Uterus (tissue), 4 donors: ENCODE results near the gene RAET1L. TPM values are rescaled to one million over a fixed set of nuclear protein-coding genes. Genes with fewer than 3 reads are reported as not detected.

Source experiments
- DNase-seq, 2 donors: peaks; one replicate each; pipeline ENCODE4 v3.0.0-alpha.2; 2019 to 2020
- H3K27ac ChIP-seq, 2 donors: fragments of 200-600 bp; sonication (generic); 1 replicate in 1 of 2; 2 replicates in 1 of 2; pipeline ENCODE4 v1.5.1; 2016 to 2018
- H3K27me3 ChIP-seq, 2 donors: fragments of 200-600 bp; sonication (generic); one replicate each; pipeline ENCODE4 v1.5.1; 2018 to 2019; ENCODE audit warnings: control low read depth in 1 of 2
- H3K36me3 ChIP-seq, 2 donors: fragments of 200-600 bp; sonication (generic); one replicate each; pipeline ENCODE4 v1.5.1; 2019; ENCODE audit warnings: control low read depth in 1 of 2
- H3K4me1 ChIP-seq, 2 donors: fragments of 200-600 bp; sonication (generic); one replicate each; pipeline ENCODE4 v1.5.1; 2018 to 2019; ENCODE audit warnings: control low read depth in 1 of 2
- H3K4me3 ChIP-seq, 2 donors: fragments of 200-600 bp; sonication (generic); 1 replicate in 1 of 2; 2 replicates in 1 of 2; pipeline ENCODE4 v1.5.1; 2018 to 2019; ENCODE audit warnings: mild to moderate bottlenecking in 1 of 2
- H3K9me3 ChIP-seq, 2 donors: fragments of 200-600 bp; sonication (generic); one replicate each; pipeline ENCODE4 v1.5.1; 2019; ENCODE audit warnings: control low read depth in 1 of 2
- POLR2A ChIP-seq, 2 donors: fragments of 450-650 bp; IDR thresholded peaks; one replicate each; pipeline ENCODE4 v1.6.1; 2016; ENCODE audit warnings: antibody characterized with exemption in 2 of 2, mild to moderate bottlenecking in 1 of 2, moderate library complexity in 1 of 2
- intact Hi-C: fragments of 100-400 bp; cut with DNase I; formaldehyde crosslinking; loops from one replicate; pipeline ENCODE4 v1.15.1; 2023; ENCODE audit warnings: low total_unique reads
- total RNA-seq, 4 donors: library from RNA; depleted of rRNA in 3 of 4; stranded (reverse); fragments of >200 nt in 3 of 4; gene quantifications; one replicate each; pipeline versions ENCODE4 v1.1.0 to v1.2.4, GENCODE V29; 2014 to 2023
- TF ChIP-seq, protein P1 (sequence below), 4 experiments: fragments of 200-600 bp in 2 of 4; fragments of 450-650 bp in 2 of 4; sonication (generic) in 2 of 4; IDR thresholded peaks; one replicate each; pipeline ENCODE4 v1.5.1; 2016 to 2019; ENCODE audit warnings: antibody characterized with exemption in 4 of 4, mild to moderate bottlenecking in 2 of 4, moderate library complexity in 1 of 4
- donor health status: DM: yes; HTN: yes; CAD: no.

The RAET1L gene
- total RNA-seq, 4 donors from 2014 or later, result not detected

DNA sequence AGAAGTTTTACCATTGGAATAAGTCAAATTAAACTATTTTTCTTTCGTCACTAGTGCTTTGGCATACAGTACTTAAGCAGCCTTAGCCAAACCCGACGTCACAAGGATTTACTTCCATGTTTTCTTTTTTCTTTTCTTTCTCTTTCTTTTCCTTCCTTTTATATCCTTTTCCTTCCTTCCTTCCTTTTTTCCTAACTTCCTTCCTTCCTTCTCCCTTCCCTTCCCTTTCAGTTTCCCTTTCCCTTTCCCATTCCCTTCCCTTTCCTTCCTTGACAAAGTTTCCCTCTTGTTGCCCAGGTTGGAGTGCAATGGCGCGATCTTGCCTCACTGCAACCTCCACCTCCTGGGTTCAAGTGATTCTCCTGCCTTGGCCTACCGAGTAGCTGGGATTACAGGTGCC is 33.7 kb upstream of the RAET1L start:
- no peaks in the 10 kb centered on the region for H3K9me3 ChIP-seq
- no peak overlapping the region for H3K27ac ChIP-seq
- DNase-seq, result no peak
- no peaks in the 10 kb centered on the region for H3K36me3 ChIP-seq
- H3K27me3 ChIP-seq, result no peaks in the 10 kb centered on the region
- H3K4me3 ChIP-seq, result no peak overlapping the region
- no peak for TF ChIP-seq POLR2A (IDR thresholded peaks at IDR 0.05)
- TF ChIP-seq, protein P1, sequence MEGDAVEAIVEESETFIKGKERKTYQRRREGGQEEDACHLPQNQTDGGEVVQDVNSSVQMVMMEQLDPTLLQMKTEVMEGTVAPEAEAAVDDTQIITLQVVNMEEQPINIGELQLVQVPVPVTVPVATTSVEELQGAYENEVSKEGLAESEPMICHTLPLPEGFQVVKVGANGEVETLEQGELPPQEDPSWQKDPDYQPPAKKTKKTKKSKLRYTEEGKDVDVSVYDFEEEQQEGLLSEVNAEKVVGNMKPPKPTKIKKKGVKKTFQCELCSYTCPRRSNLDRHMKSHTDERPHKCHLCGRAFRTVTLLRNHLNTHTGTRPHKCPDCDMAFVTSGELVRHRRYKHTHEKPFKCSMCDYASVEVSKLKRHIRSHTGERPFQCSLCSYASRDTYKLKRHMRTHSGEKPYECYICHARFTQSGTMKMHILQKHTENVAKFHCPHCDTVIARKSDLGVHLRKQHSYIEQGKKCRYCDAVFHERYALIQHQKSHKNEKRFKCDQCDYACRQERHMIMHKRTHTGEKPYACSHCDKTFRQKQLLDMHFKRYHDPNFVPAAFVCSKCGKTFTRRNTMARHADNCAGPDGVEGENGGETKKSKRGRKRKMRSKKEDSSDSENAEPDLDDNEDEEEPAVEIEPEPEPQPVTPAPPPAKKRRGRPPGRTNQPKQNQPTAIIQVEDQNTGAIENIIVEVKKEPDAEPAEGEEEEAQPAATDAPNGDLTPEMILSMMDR (IDR thresholded peaks at IDR 0.05), result no peak
- intact Hi-C loops, result no loop called here
- H3K4me1 ChIP-seq, result no peaks in the 10 kb centered on the region

DNA sequence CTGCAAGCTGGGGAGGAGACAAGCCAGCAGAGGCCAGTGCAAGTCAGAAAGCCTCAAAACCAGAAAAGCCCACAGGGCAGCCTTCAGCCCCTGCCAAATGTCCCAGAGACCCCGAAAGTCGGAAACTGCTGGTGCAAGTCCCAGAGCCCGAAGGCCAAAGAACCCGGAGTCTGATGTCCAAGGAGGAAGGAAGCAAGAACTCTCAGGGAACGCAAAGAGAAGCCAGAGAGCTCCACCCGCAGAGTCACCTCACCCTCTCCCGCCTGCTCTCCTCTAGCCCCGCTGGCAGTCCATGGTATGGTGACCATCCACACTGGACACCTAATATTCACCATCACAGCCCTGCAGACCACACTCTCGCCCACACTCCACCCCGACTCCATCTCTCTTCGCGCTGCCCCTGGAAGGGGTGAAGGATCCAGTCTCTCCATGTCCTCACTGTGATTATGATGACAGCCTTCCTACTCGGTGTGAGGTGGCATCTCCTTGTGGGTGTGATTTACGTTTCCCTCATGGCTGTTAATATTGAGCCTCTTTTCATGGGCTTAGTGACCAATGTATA is 33.0 kb upstream of the RAET1L start:
- H3K9me3 ChIP-seq, result no peaks in the 10 kb centered on the region
- H3K27ac ChIP-seq, result no peak overlapping the region
- no peak overlapping the region for H3K4me3 ChIP-seq
- TF ChIP-seq, protein P1 (IDR thresholded peaks at IDR 0.05), result no peak
- no peak for TF ChIP-seq POLR2A (IDR thresholded peaks at IDR 0.05)
- no peaks in the 10 kb centered on the region for H3K4me1 ChIP-seq
- no peak for DNase-seq
- no peaks in the 10 kb centered on the region for H3K36me3 ChIP-seq
- intact Hi-C loops, result no loop called here
- H3K27me3 ChIP-seq, result no peaks in the 10 kb centered on the region

DNA sequence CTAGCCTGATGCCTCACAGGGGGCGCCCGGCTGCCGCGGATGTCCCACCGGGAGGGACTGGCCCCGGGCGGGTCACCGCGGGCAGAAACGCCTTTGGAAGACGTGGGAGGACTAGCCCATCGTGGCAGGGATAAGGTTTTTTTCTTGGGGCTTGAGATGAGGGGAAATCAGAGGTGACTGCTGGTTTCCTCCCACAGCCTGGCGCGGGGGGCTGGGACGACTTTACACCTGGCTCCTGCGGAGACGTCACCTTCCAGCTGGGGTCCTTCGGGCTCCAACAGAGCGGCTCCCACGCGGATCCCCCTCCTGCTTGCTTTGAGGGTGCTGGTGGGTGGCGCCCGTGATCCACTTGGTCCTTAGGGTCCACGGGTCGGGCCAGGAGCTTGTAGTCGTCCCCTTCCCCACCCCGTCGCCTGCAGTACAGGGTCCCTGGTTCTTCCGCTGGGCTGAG is 32.2 kb upstream of the RAET1L start:
- intact Hi-C loops, result no loop called here

DNA sequence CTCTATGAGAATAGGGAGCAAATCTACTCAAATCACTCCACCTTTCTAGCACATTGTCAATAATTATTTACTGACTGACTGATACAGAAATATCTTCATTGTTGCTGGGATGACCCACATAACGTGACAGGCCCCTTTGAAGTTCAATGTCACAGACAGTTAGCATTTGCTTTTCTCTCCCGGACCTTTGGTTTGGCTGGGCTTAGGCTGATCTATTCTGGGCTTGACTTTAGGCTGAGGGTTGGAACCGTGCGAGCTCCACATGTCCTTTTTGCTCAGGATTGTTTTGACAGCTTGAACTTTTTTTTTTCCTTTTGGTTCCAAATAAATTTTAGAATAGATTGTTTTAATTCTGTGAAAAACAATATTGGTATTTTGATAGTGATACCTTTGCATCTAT is 31.6 kb upstream of the RAET1L start:
- no peak for TF ChIP-seq POLR2A (IDR thresholded peaks at IDR 0.05)
- TF ChIP-seq, protein P1 (IDR thresholded peaks at IDR 0.05), result no peak
- no peaks in the 10 kb centered on the region for H3K36me3 ChIP-seq
- no peaks in the 10 kb centered on the region for H3K4me1 ChIP-seq
- peaks cover 0 to 6% of the 10 kb centered on the region in 2 donors for H3K27me3 ChIP-seq
- H3K9me3 ChIP-seq, result no peaks in the 10 kb centered on the region
- DNase-seq, result no peak
- no peak overlapping the region for H3K4me3 ChIP-seq
- H3K27ac ChIP-seq, result no peak overlapping the region
- intact Hi-C loops, result no loop called here

More for the DNA sequence above, 32.2 kb upstream of the RAET1L start:
- Histone ChIP-seq H3K27ac (no peak overlapping the region), H3K9me3 (no peaks in the 10 kb centered on the region), H3K4me3 (no peak overlapping the region), H3K36me3 (no peaks in the 10 kb centered on the region), H3K4me1 (no peaks in the 10 kb centered on the region), H3K27me3 (peaks cover 0 to 2% of the 10 kb centered on the region in 2 donors)
- no peak for TF ChIP-seq POLR2A (IDR thresholded peaks at IDR 0.05)
- TF ChIP-seq, protein P1 (IDR thresholded peaks at IDR 0.05), result no peak
- no peak for DNase-seq

DNA sequence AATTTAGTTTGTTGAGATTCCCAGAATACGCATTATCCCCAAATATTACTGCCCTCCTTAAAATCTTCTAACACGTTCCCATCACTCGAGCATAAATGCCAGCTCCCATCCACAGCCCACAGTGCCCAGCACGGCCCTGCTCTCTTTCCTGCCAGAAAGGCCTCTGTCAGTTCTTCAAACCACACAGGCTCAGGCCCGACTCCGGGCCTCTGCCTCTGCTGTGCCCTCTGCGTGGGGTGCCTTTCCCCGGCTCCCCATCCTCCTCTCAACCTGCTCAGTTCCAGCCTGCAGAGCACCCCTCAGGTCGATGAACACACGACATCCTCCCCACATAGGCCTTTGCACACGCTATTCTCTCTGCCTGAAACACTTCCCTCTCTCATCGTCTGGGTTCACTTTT is 30.8 kb upstream of the RAET1L start:
- TF ChIP-seq, protein P1 (IDR thresholded peaks at IDR 0.05), result no peak
- TF ChIP-seq POLR2A (IDR thresholded peaks at IDR 0.05), result no peak
- H3K4me3 ChIP-seq, result no peak overlapping the region
- no peak overlapping the region for H3K27ac ChIP-seq
- no peak for DNase-seq
- H3K4me1 ChIP-seq, result no peaks in the 10 kb centered on the region
- peaks cover 0 to 6% of the 10 kb centered on the region in 2 donors for H3K27me3 ChIP-seq
- H3K36me3 ChIP-seq, result no peaks in the 10 kb centered on the region
- intact Hi-C loops, result no loop called here
- no peaks in the 10 kb centered on the region for H3K9me3 ChIP-seq
